Measurements from ENCODE around the gene NUDT9. TPM values are rescaled to one million over a fixed set of nuclear protein-coding genes. Genes with fewer than 3 reads are reported as not detected.
A peak's percentile ranks its signal among the peaks of the same experiment; 100 is the strongest.
"Not testable (repeated sequence)": the region's sequence is repeated elsewhere in the genome, so short reads cannot be mapped to it uniquely, and the experiment has no call there.

Gene NUDT9
- total RNA-seq, 1 experiment from 2014 or later = 10.1 TPM

- not testable (repeated sequence) for H3K4me3 ChIP-seq; H3K27me3 ChIP-seq (replicated peaks); H3K9me3 ChIP-seq (replicated peaks); H3K27ac ChIP-seq; H3K4me1 ChIP-seq (replicated peaks); DNase-seq (ENCODE audit: low read depth in 1 of 2, low spot score in 2 of 2)
- peaks cover 34% of the 10 kb centered on the region for H3K36me3 ChIP-seq
These were observed 24.0 kb downstream of the NUDT9 start for GRCh38 chr4:87446375-87446774.

DNA sequence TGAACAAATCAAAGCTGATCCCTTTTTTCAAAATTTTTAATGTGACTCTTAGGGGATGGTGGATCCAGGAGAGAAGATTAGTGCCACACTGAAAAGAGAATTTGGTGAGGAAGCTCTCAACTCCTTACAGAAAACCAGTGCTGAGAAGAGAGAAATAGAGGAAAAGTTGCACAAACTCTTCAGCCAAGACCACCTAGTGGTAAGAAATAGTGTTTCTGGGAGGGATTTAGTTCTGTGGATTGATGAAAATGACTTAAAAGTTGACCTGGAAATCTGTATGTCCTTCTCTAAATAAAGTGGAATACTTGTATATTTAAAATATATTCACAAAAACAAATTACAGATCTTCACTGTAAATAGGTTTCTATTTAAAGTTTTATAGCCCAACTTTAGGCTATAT is 29.2 kb downstream of the NUDT9 start:
- DNase-seq (ENCODE audit: low read depth in 1 of 2, low spot score in 2 of 2) = no peak
- H3K4me3 ChIP-seq = no peak overlapping the region
- H3K27me3 ChIP-seq (replicated peaks) = no peaks in the 10 kb centered on the region
- H3K27ac ChIP-seq = no peak overlapping the region
- no peaks in the 10 kb centered on the region for H3K4me1 ChIP-seq (replicated peaks)
- no peaks in the 10 kb centered on the region for H3K9me3 ChIP-seq (replicated peaks)
- peaks cover 34% of the 10 kb centered on the region for H3K36me3 ChIP-seq

DNA sequence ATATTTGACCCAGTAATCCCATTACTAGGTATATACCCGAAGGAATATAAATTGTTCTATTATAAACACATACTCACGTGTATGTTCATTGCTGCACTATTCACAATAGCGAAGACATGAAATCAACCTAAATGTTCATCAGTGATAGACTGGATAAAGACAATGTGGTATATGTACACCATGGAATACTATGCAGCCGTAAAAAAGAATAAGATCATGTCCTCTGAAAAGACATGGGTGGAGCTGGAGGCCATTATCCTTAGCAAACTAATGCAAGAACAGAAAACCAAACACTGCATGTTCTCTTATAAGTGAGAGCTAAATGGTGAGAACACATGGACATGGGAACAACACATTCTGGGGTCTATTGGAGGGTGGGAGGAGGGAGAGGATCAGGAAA is 36.5 kb downstream of the NUDT9 start:
- Histone ChIP-seq H3K27ac (no peak overlapping the region), H3K36me3 (peaks cover 27% of the 10 kb centered on the region), H3K4me3 (no peak overlapping the region), H3K27me3 (replicated peaks) (no peaks in the 10 kb centered on the region), H3K4me1 (replicated peaks) (no peaks in the 10 kb centered on the region), H3K9me3 (replicated peaks) (no peaks in the 10 kb centered on the region)
- no peak for DNase-seq (ENCODE audit: low read depth in 1 of 2, low spot score in 2 of 2)

DNA sequence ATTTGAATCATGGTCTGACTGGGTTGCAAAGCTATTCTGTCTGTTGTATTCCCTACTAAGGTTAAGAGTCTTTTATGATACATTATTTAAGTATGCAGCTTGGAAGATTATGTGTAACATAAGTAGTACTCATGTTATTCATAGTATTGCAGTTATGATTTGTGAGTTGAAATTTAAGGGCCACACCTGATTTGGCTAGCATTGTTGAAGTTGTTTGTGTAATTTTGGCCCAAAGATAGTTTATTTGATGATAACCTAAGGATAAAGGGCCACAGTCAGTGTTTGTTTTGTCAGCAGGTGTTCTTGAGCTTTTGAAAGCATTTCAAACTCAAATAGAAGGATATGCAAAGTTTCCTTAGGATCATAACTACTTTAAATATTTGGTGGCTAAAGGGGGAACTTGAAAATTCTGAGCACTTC is 38.9 kb downstream of the NUDT9 start:
- peaks cover 15% of the 10 kb centered on the region for H3K36me3 ChIP-seq
- no peaks in the 10 kb centered on the region for H3K27me3 ChIP-seq (replicated peaks)
- H3K27ac ChIP-seq = no peak overlapping the region
- DNase-seq (ENCODE audit: low read depth in 1 of 2, low spot score in 2 of 2) = no peak
- H3K4me3 ChIP-seq = no peak overlapping the region
- no peaks in the 10 kb centered on the region for H3K9me3 ChIP-seq (replicated peaks)
- no peaks in the 10 kb centered on the region for H3K4me1 ChIP-seq (replicated peaks)

DNA sequence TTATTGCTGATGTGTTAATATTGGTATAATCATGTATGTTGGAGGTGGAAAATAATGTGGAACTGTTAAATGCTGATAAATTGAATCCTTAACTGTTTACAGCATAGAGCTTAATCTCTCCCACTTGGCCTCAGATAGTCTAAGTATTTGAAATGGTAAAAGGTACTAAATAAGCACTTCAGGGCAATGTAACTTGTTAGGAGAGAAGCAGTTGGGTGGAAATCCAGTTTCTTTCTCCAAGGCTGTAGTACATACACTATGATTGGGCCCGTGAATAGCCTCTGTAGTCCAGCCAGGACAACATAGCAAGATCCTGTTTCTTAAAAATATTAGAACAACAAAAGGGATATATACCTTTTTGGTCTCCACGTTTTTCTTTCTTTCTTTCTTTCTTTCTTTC is 39.7 kb downstream of the NUDT9 start:
- H3K27ac ChIP-seq = no peak overlapping the region
- H3K36me3 ChIP-seq = peaks cover 15% of the 10 kb centered on the region
- no peaks in the 10 kb centered on the region for H3K9me3 ChIP-seq (replicated peaks)
- DNase-seq (ENCODE audit: low read depth in 1 of 2, low spot score in 2 of 2) = no peak
- no peaks in the 10 kb centered on the region for H3K27me3 ChIP-seq (replicated peaks)
- no peak overlapping the region for H3K4me3 ChIP-seq
- no peaks in the 10 kb centered on the region for H3K4me1 ChIP-seq (replicated peaks)

DNA sequence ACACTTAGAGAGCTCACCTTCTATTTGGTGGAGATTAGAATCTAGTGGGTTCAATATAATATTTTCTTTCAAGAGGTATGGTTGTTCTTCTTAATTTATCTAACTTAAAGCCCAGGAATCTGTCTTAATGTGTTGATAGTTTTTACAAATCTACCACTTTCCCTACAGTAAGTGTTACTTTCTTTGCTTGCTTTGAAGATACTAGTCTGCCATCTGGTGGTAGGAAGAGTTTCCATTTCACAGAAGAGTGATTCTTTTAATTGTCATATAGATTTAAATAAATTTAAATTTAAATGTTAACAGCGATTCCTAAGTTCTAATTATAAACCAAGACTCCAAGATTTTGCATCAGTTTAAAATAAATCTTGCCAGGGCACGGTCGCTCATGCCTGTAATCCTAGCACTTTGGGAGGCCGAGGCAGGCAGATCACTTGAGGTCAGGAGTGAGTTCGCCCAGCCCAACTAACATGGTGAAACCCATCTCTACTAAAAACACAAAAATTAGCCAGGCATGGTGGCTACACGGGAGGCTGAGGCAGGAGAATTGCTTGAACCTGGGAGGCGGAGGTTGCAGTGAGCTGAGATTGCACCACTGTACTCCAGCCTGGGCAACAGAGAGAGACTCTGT is 43.5 kb downstream of the NUDT9 start:
- Histone ChIP-seq H3K27me3 (replicated peaks) (no peaks in the 10 kb centered on the region), H3K9me3 (replicated peaks) (no peaks in the 10 kb centered on the region), H3K27ac (no peak overlapping the region), H3K36me3 (no peaks in the 10 kb centered on the region), H3K4me3 (no peak overlapping the region), H3K4me1 (replicated peaks) (no peaks in the 10 kb centered on the region)
- DNase-seq (ENCODE audit: low read depth in 1 of 2, low spot score in 2 of 2) = peak in 1 of 2 experiments; percentile 31

DNA sequence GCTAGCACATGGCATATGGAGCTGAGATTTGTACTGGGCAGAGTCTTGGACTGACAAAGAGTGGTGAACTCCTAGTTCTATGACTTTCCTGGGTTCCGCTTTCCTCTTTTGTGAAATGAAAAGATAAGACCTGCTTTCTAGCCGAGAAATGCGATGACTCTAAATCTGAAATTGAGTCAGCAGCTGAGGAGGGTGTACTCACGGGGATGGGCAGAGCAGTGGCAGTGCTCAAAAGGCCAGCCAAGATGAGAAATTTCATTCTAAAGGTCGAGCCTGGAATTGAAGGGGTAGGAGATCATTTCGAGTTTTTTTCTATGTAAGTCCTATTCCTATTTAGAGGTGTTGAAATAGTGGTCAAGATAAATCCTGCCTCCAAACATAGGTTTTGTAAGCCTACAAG is 47.0 kb downstream of the NUDT9 start:
- Histone ChIP-seq H3K27ac (no peak overlapping the region), H3K36me3 (no peaks in the 10 kb centered on the region), H3K4me1 (replicated peaks) (no peaks in the 10 kb centered on the region), H3K9me3 (replicated peaks) (no peaks in the 10 kb centered on the region), H3K27me3 (replicated peaks) (no peaks in the 10 kb centered on the region), H3K4me3 (no peak overlapping the region)
- DNase-seq (ENCODE audit: low read depth in 1 of 2, low spot score in 2 of 2) = no peak

- Histone ChIP-seq H3K36me3 (no peaks in the 10 kb centered on the region), H3K9me3 (replicated peaks) (no peaks in the 10 kb centered on the region), H3K4me3 (no peak overlapping the region), H3K27me3 (replicated peaks) (no peaks in the 10 kb centered on the region), H3K4me1 (replicated peaks) (no peaks in the 10 kb centered on the region), H3K27ac (no peak overlapping the region)
- no peak for DNase-seq (ENCODE audit: low read depth in 1 of 2, low spot score in 2 of 2)
These were observed 54.6 kb downstream of the NUDT9 start for GRCh38 chr4:87476934-87477333.

DNA sequence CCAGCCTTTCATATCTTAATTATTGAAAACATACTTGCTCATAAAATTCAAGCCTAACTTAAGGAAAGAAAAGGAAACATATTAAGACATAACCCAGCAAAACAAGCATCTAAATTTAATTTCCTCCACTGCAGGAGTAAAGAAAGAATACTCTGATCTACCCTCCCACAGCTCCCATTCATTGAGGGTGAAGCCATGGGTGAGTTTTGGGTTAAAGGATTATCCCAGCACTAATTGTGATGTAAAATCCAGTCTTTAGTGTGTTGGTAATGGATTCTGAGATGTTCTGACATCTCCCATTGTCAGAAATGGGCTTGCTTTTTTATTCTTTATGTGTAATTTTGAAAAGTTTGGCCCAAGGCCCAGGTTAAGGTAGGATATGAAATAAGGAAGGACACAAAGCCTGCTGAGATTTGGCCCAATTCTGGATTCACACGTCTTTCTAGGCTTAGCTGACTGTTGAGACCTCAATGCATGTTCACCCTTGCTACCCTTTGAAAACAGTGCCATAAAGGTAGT is 56.4 kb downstream of the NUDT9 start:
- no peaks in the 10 kb centered on the region for H3K27me3 ChIP-seq (replicated peaks)
- no peak overlapping the region for H3K4me3 ChIP-seq
- no peak for DNase-seq (ENCODE audit: low read depth in 1 of 2, low spot score in 2 of 2)
- no peaks in the 10 kb centered on the region for H3K36me3 ChIP-seq
- no peaks in the 10 kb centered on the region for H3K9me3 ChIP-seq (replicated peaks)
- no peaks in the 10 kb centered on the region for H3K4me1 ChIP-seq (replicated peaks)
- H3K27ac ChIP-seq = no peak overlapping the region

DNA sequence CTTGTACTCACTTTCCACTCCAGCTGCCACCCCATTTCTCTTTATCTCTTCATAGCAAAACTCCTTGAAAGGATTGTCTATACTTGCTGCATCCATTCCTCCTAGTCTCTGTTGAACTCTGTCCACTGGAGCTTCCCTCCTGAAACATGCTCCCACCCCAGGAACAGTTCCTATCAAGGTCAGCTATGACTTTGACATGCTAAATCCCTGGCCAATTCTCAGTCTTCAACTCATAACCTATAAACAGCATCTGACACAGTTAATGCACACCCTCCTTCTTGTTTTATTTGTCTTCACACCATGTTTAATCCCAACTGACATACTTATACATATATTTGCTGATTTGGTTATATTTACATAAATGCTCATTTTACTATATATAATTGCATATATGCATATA is 59.0 kb downstream of the NUDT9 start:
- Histone ChIP-seq H3K9me3 (replicated peaks) (no peaks in the 10 kb centered on the region), H3K27me3 (replicated peaks) (no peaks in the 10 kb centered on the region), H3K27ac (no peak overlapping the region), H3K36me3 (no peaks in the 10 kb centered on the region), H3K4me1 (replicated peaks) (no peaks in the 10 kb centered on the region), H3K4me3 (no peak overlapping the region)
- DNase-seq (ENCODE audit: low read depth in 1 of 2, low spot score in 2 of 2) = no peak

GRCh38 chr4:87483247-87483646 is 60.9 kb downstream of the NUDT9 start:
- H3K4me1 ChIP-seq (replicated peaks); H3K4me3 ChIP-seq; H3K27ac ChIP-seq; H3K9me3 ChIP-seq (replicated peaks); H3K27me3 ChIP-seq (replicated peaks); DNase-seq (ENCODE audit: low read depth in 1 of 2, low spot score in 2 of 2); H3K36me3 ChIP-seq: not testable (repeated sequence)

- not testable (repeated sequence) for H3K27me3 ChIP-seq (replicated peaks); H3K9me3 ChIP-seq (replicated peaks); H3K27ac ChIP-seq; DNase-seq (ENCODE audit: low read depth in 1 of 2, low spot score in 2 of 2); H3K36me3 ChIP-seq; H3K4me3 ChIP-seq; H3K4me1 ChIP-seq (replicated peaks)
These were observed 66.3 kb downstream of the NUDT9 start for GRCh38 chr4:87488666-87489065.

DNA sequence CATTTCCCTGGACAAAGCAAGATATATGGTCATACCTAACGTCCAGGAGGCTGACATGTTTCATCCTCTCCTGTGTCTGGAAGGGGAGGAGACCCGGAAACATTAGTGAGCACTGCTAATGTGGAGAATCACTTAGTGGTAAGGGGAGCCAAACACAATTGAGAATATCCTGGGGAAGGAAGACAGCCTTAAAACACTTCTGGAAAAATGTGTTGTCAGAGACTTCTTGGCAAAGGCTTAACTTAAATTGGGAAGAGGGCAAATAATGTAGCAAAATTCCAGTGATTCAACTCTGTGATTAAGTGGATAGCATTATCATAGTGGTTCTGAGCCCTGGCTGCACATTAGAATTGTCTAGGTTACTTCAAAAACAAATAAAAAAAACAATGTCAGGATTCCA is 67.3 kb downstream of the NUDT9 start:
- H3K4me1 ChIP-seq (replicated peaks) = no peaks in the 10 kb centered on the region
- H3K9me3 ChIP-seq (replicated peaks) = no peaks in the 10 kb centered on the region
- H3K4me3 ChIP-seq = no peak overlapping the region
- H3K27me3 ChIP-seq (replicated peaks) = no peaks in the 10 kb centered on the region
- DNase-seq (ENCODE audit: low read depth in 1 of 2, low spot score in 2 of 2) = no peak
- H3K27ac ChIP-seq = no peak overlapping the region
- no peaks in the 10 kb centered on the region for H3K36me3 ChIP-seq

DNA sequence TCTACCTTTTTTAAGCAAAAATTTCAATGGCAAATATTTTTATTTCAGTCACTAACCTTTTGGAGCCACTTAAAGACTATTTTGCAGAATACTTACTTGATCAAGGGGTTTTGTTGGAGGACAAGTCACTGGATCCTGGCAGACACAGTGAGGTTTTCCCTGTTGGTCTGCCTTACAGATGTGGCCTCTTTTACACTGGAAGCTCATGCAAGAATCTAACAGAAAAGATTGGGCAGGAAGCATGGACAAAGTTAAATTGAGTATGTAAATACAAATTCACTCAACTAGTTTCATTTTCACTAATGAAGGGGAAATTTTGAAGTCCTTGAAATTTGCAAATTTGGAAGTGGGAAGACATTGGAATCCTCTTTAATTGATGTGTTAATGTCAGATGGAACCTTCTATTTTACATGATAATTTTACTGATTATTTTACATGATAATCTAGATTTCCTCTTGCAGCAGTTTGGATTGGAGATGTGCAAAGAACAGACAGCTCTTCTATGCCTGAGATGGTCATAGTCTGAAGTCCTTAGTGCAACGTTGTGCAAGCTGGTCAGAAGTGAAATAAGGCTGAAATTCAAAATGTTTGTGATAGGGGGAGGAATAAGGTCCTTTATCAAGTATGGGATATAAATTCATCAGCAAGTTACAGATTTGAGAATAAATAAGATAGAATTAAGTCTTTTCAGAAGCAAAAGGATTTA is 68.4 kb downstream of the NUDT9 start:
- no peak overlapping the region for H3K4me3 ChIP-seq
- H3K27me3 ChIP-seq (replicated peaks) = no peaks in the 10 kb centered on the region
- no peak overlapping the region for H3K27ac ChIP-seq
- no peaks in the 10 kb centered on the region for H3K4me1 ChIP-seq (replicated peaks)
- no peaks in the 10 kb centered on the region for H3K9me3 ChIP-seq (replicated peaks)
- H3K36me3 ChIP-seq = no peaks in the 10 kb centered on the region
- no peak for DNase-seq (ENCODE audit: low read depth in 1 of 2, low spot score in 2 of 2)

Measured in SJSA1 (cell line).